GM19023 (cell line): ENCODE measurements around the gene EFNA5.
"Not testable (repeated sequence)": the region's sequence is repeated elsewhere in the genome, so short reads cannot be mapped to it uniquely, and the experiment has no call there.

Source experiments
- ATAC-seq: cut with Tn5 transposase; IDR thresholded peaks from one replicate; pipeline ENCODE4 v1.9.1; 2021; ENCODE audit warnings: mild to moderate bottlenecking, moderate library complexity; ENCODE audit not compliant: unreplicated experiment

Gene EFNA5

DNA sequence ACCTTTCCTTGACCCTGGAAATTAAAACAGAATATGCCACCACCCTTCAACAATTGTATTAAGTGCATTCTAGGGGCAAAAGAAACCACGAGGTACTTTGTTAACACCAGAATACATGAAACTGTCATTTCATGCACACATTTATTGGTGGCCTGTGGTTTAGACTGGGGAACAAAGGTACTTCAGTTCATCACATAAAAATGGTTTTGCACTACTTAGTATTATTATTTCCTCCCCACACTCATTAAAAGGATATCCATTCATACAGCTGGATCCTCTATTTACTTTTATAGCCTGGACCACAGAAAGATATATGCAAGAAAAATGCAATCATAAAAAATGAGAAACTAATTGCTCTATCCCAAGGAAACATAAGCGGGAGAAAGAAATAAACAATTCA, 230.9 kb downstream of the EFNA5 start:
- no peak for ATAC-seq

DNA sequence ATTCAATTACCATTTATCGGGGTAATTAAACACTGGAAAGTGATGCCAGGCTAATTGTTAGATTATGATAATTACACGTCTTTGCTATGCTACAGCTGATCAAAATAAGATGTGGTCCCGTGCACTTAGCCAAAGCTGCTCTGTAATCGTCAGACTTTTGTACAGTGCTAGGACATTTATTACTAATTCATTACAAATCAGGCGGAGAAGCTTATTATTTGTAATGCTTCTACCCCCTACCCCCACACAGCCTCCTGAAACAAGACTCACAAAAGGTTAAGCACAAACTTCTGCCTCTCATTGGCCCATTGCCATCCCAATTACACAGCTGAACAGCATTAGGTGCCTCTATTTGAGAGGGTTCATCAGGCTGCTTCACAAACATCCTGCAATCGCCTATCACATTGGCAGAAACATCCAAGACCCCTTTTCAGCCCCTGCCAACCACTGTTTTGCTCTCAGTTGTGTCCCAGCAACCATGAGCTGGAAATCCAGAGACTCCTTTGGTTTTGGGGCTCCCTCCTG, 232.7 kb downstream of the EFNA5 start:
- ATAC-seq = no peak

DNA sequence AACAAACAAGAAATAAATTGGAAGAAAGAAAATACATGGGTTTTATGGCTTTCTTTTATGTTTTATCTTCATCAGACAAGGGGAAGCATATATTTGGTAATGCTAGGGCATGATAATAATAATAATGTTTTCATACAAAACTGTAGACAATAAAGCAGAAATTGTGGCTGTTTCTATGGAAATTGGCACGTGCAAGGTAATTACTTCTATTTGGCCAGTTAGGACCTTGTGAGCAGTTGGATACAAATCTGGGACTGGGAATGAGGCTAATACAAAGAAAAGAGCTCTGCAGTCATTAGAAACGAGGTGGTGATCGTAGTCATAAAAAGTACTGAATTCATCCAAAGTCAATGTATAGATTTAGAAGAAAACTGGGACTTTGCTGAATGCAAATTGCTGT, 233.6 kb downstream of the EFNA5 start:
- no peak for ATAC-seq

DNA sequence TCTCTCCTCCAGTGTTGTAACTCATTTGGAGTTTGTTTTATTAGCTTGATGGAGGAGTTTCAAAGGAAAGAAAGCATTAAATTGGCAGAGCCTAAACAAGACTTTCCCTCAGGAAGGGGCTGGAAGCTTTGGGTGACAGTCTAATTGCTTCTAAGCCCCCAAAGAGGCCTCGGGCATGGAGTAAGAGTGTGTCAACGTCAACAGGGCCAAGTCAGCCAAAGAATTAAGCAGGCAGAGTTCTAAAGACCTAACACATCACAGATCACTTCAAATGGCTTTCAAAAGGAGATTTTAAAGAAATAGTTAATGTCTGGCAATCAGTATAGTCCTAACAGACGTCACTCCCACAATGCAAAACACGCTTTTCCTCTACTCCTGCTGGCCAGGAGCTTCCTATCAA, 234.5 kb downstream of the EFNA5 start:
- no peak for ATAC-seq

DNA sequence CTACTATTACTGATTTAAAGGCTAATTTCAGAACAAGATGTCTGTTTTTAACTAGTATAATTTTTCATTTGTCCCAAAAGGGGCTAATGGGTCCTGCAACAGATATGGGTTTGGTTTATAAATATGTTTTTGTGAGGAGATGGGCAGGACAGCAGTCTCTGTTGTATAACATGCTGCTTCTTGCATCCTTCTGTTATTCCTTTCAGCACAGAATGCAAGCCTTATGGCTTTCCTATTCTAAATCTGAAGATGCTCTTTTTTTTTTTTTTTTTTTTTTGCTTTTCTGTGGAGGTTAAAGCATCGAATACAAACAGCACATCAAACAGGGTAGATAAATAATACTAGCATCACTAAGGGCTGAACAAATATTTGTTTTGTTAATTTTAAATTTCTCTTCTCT, 235.7 kb downstream of the EFNA5 start:
- ATAC-seq = no peak

DNA sequence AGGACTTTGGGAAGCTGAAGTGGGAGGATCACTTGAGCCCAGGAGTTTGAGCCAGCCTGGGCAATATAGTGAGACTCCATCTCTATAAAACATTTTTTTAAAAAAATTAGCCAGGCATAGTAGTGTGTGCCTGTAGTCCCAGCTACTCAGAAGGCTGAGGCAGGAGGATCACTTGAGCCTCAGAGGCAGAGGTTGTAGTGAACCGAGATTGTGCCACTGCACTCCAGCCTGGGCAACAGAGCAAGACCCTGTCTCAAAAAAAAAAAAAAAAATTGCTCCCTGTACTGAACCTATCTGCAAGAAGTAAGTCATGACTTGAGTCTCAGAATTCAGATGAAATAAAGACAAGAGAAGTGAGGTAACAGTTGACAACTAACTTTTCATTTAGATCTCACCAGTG, 237.1 kb downstream of the EFNA5 start:
- ATAC-seq = not testable (repeated sequence)

DNA sequence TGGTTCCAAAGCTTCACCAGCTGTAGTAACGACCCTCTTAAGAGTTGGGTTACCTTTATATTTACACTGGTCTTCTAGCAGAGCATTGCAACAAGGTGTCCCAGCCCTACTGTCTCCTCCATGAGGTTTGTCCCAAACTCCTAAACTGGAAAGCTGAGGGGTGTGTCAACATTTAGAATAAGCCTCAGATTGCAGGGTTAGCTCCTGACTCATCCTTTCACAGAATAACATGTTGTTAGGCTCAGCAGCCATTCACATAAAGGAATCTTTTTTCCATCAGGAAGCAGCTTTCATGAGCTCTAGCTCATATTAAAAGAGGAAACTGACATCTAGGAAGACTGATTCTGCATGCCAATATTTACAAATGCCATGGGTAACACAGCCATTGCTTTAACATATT, 238.7 kb downstream of the EFNA5 start:
- ATAC-seq = no peak

DNA sequence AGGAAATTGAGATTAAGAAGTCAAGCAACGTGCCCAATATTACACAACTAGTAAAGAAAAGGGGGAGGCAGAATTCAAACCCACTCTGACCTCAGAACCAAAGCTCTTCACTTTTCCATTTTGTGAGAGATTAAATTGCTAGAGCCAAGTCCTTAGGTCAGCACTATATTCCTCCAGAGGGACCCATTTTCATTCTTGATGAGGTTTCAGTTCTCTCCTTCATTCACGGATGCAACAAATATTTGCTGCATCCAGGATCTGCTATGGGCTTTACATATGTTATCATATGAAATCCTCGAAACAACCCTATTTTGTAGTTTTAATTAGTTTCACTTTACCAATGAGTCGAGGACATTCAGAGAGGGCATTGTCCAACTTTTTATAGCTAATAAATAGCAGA, 239.2 kb downstream of the EFNA5 start:
- no peak for ATAC-seq

DNA sequence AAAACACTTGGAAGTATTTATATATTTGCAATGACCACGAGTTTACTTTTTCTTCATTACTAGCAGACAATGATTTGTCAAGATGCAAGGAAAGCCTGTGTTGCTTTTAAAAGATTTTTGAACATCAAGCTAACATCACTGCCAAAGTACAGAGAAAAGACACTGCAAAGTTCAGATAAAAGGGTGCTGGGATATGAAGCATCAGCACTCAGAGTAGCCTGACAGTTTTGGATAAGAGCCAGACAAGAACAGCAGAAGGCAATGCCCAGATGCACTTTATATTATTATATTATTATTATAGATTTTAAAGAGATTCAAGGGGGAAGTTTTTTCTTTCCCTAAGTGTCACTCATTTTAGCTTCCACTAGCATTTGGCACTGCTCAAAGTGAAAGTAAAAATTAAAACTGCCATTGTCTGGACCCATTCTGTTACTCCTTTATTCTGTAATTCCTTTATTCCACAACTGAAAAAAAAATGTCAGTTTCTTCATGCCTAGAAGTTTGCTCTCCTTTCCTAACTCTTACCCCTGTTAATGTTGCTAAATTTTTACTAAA, 240.6 kb downstream of the EFNA5 start:
- ATAC-seq = no peak

DNA sequence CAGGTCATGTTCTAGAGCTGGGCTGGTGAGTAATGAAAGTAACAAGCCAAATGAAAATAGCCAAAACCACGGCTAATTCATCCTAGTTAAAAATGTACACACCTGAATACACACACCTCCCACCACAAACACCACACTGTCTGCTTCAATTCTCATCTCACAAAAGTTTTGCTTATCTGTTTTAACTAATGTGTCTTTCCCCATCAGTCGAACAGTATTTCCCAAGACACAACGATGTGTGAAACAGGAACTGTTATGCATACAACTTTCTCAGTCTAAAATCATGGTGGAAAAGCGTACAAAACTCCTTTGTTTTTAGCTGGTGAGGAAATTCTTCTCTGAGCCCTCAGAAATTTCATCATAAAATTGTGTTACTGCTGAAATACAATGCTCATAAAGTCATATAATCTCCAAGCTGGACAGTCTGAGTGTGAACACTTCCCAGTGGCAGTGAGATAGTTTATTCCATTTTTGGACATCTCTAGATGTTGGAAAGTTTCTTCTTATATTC, 242.4 kb downstream of the EFNA5 start:
- no peak for ATAC-seq

DNA sequence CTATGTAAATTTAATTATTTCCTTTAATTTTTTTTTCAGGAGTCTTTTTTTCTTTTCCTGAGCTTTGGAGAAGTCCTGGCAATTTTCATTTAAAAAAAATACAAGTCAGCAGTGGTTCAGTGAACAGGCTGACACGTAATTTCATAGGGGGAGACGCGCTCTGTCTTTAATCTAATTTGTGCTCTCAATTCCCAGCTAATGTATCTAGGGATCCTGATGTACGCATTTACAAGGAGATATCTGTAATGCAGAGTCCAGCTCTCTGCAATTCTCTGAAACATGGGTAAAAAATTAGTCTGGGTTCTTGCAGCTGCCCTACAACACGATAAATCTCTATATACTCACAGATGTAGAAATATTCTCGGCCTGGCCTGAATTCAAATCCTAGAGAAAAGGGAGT, 243.9 kb downstream of the EFNA5 start:
- no peak for ATAC-seq

DNA sequence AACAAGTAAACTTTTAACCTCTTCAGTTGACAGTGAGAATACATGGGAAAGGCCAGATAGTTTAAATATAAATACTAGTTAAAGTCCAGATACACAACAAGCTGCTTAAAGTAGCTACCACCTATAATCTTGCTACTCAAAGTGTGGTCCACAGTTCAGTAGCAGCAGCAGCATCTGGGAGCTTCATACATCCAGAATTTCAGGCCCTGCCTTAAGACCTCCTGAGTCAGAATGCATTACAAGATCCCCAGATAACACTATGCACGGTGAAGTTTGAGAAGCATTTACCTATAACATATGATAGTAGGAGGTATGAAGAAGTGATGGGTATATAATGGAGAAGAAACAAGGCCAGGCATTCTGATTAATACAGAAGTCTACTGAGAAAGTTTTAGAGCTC, 244.5 kb downstream of the EFNA5 start:
- no peak for ATAC-seq

DNA sequence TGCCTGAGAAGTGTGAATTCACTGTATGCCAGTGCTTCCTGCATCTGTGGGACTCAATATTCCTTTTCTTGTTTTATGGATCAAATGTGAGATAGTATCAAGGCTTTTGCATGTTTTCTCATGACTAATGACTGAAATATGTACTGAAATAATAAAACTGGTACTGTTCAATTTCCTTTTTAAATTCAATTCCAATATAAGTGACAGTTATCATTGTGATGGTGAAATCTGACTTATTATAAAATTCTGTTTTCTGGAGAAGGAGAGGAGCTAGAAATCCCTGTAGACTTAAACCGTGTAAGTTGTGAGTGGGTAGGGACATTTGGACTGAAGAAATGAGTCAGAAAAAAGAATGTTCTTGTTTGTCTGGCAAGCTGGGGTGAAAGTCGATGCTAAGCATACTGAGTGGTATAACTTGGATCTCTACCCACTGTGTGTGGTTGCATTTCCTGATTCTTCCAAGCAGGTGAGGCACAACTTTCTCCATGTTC, 245.2 kb downstream of the EFNA5 start:
- ATAC-seq = no peak

DNA sequence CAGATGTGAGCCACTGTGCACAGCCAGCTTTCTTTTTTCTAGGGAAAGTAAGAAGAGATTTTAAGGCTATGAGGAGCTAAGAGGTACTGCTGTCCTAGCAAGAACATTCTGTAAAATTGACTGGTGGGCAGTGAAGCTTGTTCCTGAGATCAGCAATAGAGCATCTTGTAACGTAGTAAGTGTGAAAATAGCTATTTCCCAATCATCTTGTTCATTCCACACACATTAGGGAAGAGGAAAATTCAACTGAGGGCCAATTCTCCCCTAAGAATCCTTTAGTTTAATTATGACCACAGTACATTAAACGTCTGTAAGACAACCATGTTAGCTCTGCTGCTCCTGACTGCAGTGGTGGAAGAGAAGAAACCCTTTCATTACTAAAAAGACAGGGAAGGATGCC, 246.2 kb downstream of the EFNA5 start:
- no peak for ATAC-seq

DNA sequence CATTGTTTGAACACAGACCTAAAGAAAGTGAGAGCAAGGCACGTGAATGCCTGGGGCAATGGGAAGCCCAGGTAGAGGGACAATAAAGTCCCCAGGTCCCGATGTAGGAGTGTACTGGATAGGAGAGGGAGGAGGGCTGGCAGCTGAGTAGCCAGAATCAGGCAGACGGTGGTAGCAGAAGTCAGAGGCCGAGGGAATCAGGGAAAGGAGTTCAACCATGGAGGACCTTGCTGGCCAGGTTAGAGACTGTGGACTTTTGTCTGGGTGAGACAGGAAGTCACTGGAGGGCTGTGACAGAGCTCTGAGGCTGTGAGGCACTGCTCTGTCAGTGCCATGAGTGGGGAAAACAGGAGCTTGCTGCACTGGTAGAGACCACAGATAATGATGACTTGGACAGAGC, 248.2 kb downstream of the EFNA5 start:
- no peak for ATAC-seq

DNA sequence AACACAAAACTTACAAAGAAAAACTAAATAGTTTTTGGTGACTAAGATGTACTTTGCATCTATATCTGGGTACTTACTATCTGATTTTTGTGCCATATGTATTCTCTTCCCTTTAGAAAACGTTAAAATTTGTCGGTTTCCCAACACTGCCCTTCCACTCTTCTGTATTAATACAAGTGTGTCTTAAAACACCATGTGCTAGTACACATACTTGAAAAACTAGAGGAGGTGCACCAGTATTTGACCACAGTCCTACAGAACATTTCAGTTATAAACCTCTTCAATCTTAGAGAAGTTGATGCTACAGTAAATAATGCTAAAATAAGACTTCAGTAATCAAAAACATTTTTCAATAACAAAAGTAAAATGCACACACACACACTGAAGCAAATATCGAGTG, 251.2 kb downstream of the EFNA5 start:
- no peak for ATAC-seq

DNA sequence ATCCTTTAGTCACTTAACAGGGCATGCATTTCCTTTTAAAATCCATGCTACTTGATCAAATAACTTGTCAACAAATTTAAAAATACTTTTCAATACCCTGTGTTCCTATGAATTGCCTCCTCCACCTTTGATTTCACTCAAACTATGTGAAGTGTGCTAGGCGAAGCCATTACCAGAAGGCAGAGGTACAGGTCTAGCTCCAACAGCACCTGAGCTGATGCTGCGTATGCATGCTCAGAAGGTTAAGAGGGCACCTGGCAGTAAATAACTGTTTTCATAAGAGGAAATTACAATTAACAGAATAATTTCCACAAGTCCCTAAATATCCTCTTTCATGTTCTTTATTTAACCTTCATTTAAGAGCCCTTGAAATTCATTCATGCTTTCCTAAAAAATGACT, 251.8 kb downstream of the EFNA5 start:
- ATAC-seq = no peak

DNA sequence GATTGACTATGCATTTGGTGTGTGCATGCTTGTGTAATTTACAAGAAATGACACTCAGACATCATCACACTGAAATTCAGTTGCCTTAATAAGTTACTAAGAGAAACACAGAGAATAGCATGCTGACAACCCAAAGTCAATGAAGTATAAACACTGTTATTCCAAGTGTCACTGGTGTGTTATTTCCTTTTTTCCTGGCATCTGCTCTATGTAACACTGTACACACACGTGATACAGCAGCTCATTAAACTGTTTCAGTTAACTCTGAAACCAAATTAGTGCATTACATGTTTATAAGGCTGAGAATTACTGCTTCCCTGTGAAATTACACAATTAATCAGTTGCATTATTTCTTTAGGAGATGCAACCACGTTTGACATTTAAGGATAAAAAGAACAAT, 252.7 kb downstream of the EFNA5 start:
- no peak for ATAC-seq

DNA sequence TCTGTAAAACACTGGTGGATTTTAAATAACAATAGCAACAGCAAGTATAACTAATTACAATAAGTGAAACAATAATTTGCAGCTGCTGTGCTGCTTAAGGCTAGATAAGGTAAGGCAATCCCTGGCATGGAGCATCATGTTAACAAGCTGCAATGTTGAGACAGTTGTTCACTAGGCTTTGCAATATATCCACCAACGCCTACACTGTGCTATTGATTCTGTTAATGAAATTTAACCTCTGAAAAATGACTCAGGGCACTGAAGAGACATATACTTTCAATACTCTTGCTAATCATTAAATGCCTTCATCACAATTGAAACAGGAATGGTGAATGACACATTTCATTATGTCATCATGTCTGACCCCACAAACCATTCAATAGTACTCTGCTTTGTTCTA, 255.0 kb downstream of the EFNA5 start:
- ATAC-seq = no peak

DNA sequence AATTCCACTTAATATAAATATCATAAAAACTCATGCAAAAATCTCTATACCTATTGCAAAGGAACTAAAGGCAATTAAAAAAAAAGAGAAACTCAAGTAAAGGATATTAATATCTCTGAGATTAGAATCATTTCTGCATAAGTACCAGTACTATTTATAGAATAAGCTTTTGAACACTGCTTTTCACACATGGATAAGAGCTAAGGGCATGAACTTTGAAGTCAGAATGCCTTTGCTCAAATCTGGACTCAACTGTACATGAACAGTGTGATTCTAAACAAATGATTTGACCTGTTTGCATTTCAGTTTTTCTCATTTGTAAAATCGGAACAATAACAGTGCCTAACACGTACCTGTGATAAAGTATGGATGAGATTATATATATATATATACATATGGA, 255.9 kb downstream of the EFNA5 start:
- no peak for ATAC-seq

DNA sequence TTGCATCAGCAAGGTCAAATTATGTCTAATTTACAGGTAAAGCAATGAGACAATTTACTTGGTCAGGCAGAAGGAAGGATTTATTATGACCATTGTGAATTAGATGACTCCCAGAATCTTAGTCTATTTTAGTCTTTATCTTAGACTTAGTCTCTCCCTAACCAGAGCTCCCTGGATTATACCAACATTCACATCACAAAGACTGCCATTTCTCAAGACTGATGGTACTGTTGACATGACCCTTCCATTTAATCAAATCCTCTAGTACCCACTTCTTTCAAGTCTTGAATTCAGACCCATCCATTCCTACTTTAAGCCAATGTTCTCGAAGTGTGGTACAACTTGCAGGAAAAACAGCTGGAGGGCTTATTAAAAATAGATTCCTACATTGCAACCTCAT, 257.0 kb downstream of the EFNA5 start:
- ATAC-seq = no peak

DNA sequence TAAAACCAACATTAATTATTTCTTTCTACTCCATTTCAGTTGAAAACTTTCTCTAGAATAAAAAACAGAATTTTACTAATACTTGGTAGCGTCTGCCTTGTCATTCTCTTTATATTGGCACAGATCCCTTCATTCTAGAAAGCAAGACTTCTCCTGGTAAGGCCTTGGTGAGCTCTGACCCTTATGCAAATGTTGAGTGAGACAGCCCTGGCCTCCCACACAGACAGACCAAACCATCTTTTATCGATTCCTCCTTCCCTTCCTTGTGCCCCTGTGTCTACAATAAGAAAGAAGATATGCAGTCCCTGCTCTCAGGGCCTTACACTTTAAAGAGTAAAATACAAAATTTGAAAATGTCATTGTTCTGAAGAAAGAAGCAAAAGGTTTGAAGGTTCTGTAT, 262.2 kb downstream of the EFNA5 start:
- ATAC-seq = peak; percentile 81

DNA sequence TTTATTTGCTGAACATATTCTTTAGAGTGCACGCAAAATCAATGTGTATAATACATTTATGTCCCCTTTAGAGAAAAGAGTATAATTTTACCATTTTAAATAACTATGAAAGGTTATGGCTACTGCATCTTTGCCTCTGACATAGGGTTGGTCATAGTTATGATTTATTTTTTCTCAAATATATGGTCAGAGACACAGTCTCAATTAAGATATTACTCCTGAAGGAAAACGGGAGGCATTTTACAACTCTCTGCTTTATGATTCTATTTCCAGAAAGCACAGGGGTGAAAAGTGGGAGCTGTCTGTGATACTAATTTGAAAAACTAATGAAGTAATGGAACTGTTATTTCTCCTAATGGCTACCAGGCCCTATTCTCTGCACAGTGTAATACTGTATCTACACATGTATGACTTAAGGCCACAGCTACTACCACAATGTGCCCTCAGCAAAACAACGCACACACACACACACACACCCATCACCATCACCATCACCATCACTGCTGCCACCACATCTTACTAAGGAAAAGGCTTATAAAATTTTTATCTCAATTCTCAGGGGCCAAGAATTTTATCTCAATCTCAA, 262.9 kb downstream of the EFNA5 start:
- ATAC-seq = no peak
